ENCODE measurements around the gene SPRY4.

SPRY4 gene

GRCh38 chr5:142262683-142263082 is 62.1 kb downstream of the SPRY4 start:
- TF ChIP-seq TAF1 (IDR thresholded peaks at IDR 0.05; ENCODE audit: borderline replicate concordance, low read depth, low read length) (no peak), POLR2AphosphoS5 (IDR thresholded peaks at IDR 0.05; ENCODE audit: low read depth, low read length) (no peak), POLR2A (IDR thresholded peaks at IDR 0.05; ENCODE audit: low read depth, low read length) (no peak)
- FAIRE-seq (no peak), DNase-seq (ENCODE audit: insufficient read length) (no peak)

Measured in GM12892 (cell line).